Fibroblast of the aortic adventitia (primary cell): ENCODE results near the gene EDIL3. TPM values are rescaled to one million over a fixed set of nuclear protein-coding genes. Genes with fewer than 3 reads are reported as not detected.
A peak's percentile ranks its signal among the peaks of the same experiment; 100 is the strongest.

ENCODE experiments used
- DNase-seq: peaks from one replicate; pipeline ENCODE4 v3.0.0-alpha.2; 2010; ENCODE audit warnings: low read depth
- H3K4me3 ChIP-seq: 2 replicates; pipeline ENCODE4 v1.5.1; 2011; ENCODE audit warnings: low read depth, mild to moderate bottlenecking, control low read depth, low read length, moderate library complexity
- CTCF ChIP-seq: IDR thresholded peaks from 2 replicates; pipeline ENCODE4 v1.5.1; 2011; ENCODE audit warnings: mild to moderate bottlenecking, low read length, control low read depth, inconsistent platforms; ENCODE audit not compliant: insufficient read depth
- total RNA-seq: library from RNA; depleted of rRNA; stranded (reverse); fragments of >200 nt; gene quantifications from 2 replicates; pipeline ENCODE4 v1.2.3, GENCODE V29; 2012; ENCODE audit warnings: low replicate concordance

The EDIL3 gene
- total RNA-seq, 1 donor: 248 TPM

GRCh38 chr5:83924171-83924570 is 460.5 kb downstream of the EDIL3 start:
- no peak for TF ChIP-seq CTCF
- peak; percentile 85 for DNase-seq
- H3K4me3 ChIP-seq: no peak overlapping the region

- TF ChIP-seq CTCF: no peak
- H3K4me3 ChIP-seq: no peak overlapping the region
- no peak for DNase-seq
Observed at GRCh38 chr5:83922699-83923098, 462.0 kb downstream of the EDIL3 start.

- H3K4me3 ChIP-seq: no peak overlapping the region
- no peak for DNase-seq
- no peak for TF ChIP-seq CTCF
Observed at GRCh38 chr5:83921666-83922193, 462.9 kb downstream of the EDIL3 start.

GRCh38 chr5:83919071-83920041 is 465.3 kb downstream of the EDIL3 start:
- DNase-seq: peak; percentile 67
- no peak overlapping the region for H3K4me3 ChIP-seq
- TF ChIP-seq CTCF: no peak

- no peak overlapping the region for H3K4me3 ChIP-seq
- DNase-seq: no peak
- no peak for TF ChIP-seq CTCF
Observed at GRCh38 chr5:83917261-83917908, 467.3 kb downstream of the EDIL3 start.

- peak; percentile 37 for DNase-seq
- no peak for TF ChIP-seq CTCF
- no peak overlapping the region for H3K4me3 ChIP-seq
Observed at GRCh38 chr5:83914662-83915418, 469.8 kb downstream of the EDIL3 start.
